Activated effector memory CD4-positive, alpha-beta T cell treated with Interleukin-2 at 50 U/mL for 16 hours (primary cell): ENCODE data around the gene ELP6.
A peak's percentile ranks its signal among the peaks of the same experiment; 100 is the strongest.
"Not testable (repeated sequence)": the region's sequence is repeated elsewhere in the genome, so short reads cannot be mapped to it uniquely, and the experiment has no call there.

Experiments
- DNase-seq: peaks from one replicate; pipeline ENCODE4 v3.0.0-alpha.2; 2020

ELP6 gene

GRCh38 chr3:47505267-47505666 is 8.2 kb downstream of the ELP6 start:
- not testable (repeated sequence) for DNase-seq

GRCh38 chr3:47504113-47504512 is 9.4 kb downstream of the ELP6 start:
- no peak for DNase-seq

GRCh38 chr3:47503033-47503432 is 10.5 kb downstream of the ELP6 start:
- DNase-seq, result no peak

- DNase-seq, result no peak
Measured at GRCh38 chr3:47496892-47497291, 16.6 kb downstream of the ELP6 start.

GRCh38 chr3:47495886-47496285 is 17.6 kb downstream of the ELP6 start:
- no peak for DNase-seq

- DNase-seq, result no peak
Measured at GRCh38 chr3:47495111-47495510, 18.4 kb downstream of the ELP6 start.

GRCh38 chr3:47491777-47492176 is 21.7 kb downstream of the ELP6 start:
- no peak for DNase-seq

GRCh38 chr3:47491186-47491585 is 22.3 kb downstream of the ELP6 start:
- DNase-seq, result no peak

- no peak for DNase-seq
Measured at GRCh38 chr3:47487265-47487664, 26.2 kb downstream of the ELP6 start.

- no peak for DNase-seq
Measured at GRCh38 chr3:47485812-47486211, 27.7 kb downstream of the ELP6 start.

GRCh38 chr3:47482366-47482765 is 31.1 kb downstream of the ELP6 start:
- no peak for DNase-seq

GRCh38 chr3:47481763-47482162 is 31.7 kb downstream of the ELP6 start:
- not testable (repeated sequence) for DNase-seq

GRCh38 chr3:47480267-47480666 is 33.2 kb downstream of the ELP6 start:
- DNase-seq, result not testable (repeated sequence)

- no peak for DNase-seq
Measured at GRCh38 chr3:47479826-47480160, 33.7 kb downstream of the ELP6 start.

- DNase-seq, result no peak
Measured at GRCh38 chr3:47478022-47478421, 35.5 kb downstream of the ELP6 start.

- DNase-seq, result no peak
Measured at GRCh38 chr3:47476644-47477199, 36.8 kb downstream of the ELP6 start.

- DNase-seq, result no peak
Measured at GRCh38 chr3:47476330-47476626, 37.2 kb downstream of the ELP6 start.

- peak; percentile 93 for DNase-seq
Measured at GRCh38 chr3:47475570-47476329, 37.8 kb downstream of the ELP6 start, which contains the start of gene SCAP. TSS of gene SCAP (minus strand) at chr3:47475941. CDS start at chr3:47442993, 32,948 bp downstream.

- no peak for DNase-seq
Measured at GRCh38 chr3:47475029-47475569, 38.4 kb downstream of the ELP6 start.

GRCh38 chr3:47473391-47473790 is 40.1 kb downstream of the ELP6 start:
- no peak for DNase-seq

GRCh38 chr3:47469616-47470015 is 43.9 kb downstream of the ELP6 start:
- DNase-seq, result no peak

- DNase-seq, result not testable (repeated sequence)
Measured at GRCh38 chr3:47468315-47468714, 45.2 kb downstream of the ELP6 start.

- no peak for DNase-seq
Measured at GRCh38 chr3:47464588-47464987, 48.9 kb downstream of the ELP6 start.

GRCh38 chr3:47459534-47460085 is 53.9 kb downstream of the ELP6 start:
- not testable (repeated sequence) for DNase-seq
